Stimulated activated CD4-positive, alpha-beta T cell treated with anti-CD3 and anti-CD28 coated beads, Interleukin-12 subunit alpha, Interleukin-12 subunit beta, amount 100 ng/mL, for 24 hours (primary cell): Measurements from ENCODE around the gene EIF4A3.
"Not testable (repeated sequence)": the region's sequence is repeated elsewhere in the genome, so short reads cannot be mapped to it uniquely, and the experiment has no call there.

Experiments used
- DNase-seq, 2 experiments: peaks; one replicate each; pipeline ENCODE4 v3.0.0-alpha.2; 2020; ENCODE audit warnings: low read depth in 2 of 2

Gene EIF4A3

DNA sequence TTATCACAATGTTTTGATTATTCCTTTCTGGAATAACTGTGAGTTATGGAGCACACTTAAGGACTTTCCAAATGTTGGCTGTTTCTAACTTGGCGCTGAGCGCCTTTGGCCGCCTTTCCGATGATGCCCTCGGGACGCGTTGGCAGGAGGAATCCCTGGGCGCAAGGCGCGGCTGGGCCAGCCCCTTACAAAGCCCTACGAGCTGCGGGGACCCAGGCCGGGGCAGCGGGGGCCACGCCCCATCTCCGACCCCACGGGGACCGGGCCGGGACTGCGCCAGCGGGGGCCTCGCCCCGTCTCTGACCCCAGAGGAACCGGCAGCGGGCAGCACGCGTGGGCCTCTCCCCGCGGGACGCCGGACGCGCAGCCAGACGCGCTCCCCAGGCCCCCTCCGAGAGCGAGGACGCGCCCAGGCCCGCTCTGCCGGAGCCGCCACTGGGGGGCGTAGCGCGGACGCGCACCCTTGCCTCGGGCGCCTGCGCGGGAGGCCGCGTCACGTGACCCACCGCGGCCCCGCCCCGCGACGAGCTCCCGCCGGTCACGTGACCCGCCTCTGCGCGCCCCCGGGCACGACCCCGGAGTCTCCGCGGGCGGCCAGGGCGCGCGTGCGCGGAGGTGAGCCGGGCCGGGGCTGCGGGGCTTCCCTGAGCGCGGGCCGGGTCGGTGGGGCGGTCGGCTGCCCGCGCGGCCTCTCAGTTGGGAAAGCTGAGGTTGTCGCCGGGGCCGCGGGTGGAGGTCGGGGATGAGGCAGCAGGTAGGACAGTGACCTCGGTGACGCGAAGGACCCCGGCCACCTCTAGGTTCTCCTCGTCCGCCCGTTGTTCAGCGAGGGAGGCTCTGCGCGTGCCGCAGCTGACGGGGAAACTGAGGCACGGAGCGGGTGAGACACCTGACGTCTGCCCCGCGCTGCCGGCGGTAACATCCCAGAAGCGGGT is 45.6 kb downstream of the EIF4A3 start, which contains the start of gene GAA:
Gene GAA (plus strand): TSS at position 571 of the 935 bp plus-strand sequence. CDS start 3,006 bp downstream, outside the sequence.
- DNase-seq = peak; percentile 76

DNA sequence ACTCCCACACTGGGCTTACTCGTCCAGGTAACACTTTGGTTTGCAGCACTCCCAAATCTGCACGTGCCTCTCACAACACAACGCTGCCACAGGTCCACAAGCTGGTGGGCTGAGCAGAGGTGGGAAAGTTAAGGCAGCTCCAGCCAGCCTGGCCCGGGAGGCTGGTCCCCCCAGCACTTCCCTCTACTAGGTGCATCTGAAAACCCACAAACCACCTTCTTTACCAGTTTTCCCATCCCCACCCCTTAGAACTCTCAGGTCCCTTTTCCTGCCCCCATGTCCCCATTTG is 46.9 kb downstream of the EIF4A3 start:
- no peak for DNase-seq

DNA sequence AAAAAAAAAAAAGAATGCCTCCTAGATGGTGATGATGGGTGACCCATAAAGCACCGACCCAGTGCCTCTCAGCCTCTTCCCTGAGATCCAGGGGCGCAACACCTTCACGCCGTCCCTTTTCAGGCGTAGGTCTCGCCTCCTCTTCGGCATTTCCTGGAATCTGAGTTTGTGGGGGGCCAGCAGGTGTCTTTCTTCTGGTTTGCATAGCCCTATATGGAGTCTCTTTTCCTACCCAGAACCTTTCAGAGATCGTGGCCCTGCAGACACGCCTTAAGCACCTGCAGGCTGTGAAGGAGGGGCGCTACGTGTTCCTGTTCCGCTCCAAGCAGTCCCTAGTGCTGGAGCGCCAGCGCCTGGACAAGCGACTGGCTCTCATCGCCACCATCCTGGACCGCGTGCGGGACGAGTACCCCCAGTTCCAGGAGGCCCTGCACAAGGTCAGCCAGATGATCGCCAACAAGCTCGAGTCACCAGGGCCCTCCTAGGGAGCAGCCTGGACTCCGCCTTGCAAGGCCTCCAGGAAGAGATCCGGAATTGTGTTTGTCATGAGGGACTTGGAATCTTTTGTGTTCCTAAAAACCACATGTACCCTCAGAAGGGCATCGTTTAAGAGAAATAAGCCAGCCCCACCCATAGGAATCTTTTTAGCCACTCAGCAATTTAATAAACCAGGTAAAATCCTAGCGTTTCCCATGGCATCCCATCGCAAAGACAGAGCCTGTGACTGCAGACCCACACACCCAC is 47.5 kb downstream of the EIF4A3 start:
- no peak for DNase-seq

DNA sequence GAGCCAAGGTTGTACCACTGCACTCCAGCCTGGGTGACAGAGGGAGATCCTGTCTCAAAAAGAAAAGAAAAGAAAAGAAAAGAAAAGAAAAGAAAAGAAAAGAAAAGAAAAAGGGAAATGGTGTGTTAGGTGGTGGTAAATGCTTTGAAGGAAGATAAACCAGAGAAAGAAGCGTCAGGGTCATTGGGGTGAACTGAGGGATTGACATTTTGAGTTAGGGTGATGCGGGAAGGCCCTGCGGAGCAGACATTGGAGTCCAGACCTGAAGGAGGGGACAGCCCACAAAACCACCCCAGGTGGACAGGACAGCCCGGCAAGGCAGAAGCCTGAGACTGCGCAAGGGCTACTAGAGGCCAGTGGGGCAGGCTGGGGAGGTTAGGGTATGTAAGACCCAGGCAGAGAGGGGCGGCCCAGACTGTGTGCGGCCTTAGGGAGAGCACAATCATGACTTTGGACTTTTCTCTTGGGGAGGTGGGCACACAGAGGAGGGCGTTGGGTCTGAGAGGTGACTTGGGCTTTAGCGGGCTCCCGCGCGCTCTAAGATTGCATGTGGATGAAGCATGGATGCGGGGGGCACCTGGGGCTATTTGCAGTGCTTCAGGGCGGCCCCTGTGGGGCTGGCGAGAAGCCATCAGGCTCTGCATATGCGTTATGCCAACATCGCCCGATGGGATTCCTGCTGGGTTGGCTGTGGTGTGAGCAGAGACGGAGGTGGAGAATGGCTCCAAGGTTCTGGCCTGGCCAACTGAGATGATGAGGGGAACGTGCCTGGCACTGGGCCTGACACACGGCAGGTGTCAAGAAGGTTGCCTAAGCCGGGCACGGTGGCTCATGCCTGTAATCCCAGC is 48.9 kb downstream of the EIF4A3 start:
- no peak for DNase-seq

DNA sequence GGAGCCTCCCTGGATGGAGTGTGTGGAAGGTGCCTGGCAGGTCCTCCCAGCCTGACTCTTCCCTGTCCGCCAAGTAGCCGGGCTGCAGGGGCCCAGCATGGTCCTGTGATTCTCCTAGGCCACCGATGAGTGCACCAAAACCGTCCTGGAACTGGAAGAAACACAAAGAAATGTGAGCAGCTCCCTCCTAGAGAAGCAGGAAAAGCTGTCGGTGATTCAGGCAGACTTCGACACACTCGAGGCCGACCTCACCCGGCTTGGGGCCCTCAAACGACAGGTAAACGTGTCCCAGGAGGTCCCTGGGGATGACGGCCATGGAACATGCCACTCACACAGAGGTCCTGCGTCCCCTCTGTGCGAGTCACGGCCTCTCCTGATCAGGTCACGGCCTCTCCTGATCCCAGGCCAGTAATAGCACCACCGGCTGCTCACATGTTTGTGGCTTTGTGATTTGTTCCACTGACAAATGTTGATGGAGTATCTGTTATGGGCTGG is 49.8 kb downstream of the EIF4A3 start:
- DNase-seq = no peak

DNA sequence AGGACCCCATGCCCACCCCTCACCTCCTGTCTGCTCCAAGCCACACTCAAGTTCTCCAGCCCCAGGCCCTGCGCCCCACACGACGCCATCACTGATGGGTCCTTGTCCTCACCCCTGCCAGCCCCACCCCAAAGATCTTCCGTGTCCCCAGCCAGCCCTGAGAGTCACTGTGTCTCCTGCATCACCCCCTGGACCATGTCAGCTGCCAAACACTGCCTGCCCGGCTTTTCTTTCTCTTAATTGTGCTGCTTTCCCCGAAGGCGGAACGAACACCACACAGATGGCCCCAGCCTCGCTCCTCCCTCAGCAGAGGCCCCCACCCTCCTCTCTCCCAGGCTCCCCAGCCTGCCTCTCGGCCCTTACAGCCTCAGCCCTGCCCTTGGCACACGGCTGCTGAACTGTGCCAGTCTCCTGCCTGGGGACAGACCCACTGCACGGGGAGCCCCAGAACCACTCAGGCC is 50.3 kb downstream of the EIF4A3 start:
- DNase-seq = no peak

DNA sequence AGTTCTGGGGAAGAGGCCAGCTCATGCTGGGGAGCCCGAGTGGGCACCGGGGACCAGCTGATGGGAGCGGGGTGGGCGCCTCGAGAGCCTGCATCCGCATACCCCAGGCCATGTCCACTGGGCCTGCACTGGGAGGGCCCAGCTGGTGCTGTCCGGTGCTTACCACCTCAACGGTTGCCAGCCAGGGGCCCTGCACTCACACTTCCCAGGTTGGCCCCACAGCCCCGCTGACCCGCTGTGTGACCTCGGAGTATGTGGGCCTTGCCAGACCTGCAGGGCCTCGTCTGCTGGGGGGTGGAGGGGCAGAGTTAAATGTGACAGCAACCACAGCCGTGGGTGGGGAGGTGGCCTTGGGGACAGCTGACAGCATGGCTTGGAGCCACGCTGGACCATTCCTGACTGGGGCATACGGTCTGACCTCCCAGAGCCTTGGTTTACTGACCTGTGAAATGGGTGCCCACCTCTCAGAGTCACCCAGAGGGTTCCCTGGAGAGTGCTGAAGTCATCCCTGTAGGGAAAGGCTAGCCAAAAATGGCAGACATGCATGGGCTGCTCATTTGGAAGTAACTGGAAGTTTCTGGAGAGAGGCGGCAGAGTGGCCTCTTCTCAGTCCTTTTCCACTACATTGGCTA is 51.0 kb downstream of the EIF4A3 start:
- DNase-seq = no peak

DNA sequence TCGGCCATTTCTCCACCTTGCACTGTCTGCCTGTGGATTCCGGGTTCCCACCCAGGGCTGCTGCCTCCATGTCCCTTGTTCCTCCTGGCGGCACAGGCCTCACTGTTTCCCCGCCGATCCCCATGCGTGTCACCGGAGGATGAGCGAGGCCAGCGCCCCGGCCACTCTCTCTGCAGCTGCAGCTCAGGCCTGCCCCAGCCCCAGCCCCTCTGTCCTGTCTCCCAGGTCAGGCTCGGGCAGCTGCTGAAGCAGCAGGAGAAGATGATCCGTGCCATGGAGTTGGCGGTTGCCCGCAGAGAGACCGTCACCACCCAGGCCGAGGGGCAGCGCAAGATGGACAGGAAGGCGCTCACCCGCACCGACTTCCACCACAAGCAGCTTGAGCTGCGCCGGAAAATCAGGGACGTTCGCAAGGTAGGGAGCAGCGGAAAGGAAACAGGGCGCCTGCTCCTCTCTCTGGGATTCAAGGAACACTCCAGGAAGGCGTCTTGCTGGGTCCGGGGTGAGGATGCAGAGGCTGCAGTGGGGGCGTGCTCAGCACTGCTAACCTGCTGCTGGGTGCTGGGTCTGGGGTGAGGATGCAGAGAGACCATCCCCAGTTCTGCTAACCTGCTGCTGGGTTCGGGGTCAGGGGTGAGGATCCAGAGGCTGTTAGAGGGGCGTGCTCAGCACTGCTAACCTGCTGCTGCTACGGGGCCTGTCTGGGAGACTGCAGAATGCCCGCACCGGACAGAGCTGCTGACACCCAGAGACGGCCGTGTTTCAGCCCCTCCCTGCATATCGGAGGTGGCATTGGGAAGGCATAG is 51.7 kb downstream of the EIF4A3 start:
- DNase-seq = no peak

DNA sequence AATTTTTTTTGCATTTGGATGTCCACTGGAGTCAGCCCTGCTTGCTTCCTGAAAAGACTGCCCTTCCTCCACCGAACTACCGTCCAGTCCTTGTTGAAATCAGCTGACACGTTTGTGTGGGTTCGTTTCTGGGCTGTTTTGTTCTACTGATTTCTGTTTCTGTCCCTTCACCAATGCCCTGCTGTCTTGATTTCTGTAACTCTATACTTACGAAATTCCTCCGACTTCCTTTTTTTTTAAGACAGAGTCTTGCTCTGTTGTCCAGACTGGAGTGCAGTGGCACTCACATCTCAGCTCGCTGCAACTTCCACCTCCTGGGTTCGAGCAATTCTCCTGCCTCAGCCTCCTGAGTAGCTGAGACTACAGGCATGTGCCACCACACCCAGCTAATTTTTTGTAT is 54.0 kb downstream of the EIF4A3 start:
- DNase-seq = no peak

DNA sequence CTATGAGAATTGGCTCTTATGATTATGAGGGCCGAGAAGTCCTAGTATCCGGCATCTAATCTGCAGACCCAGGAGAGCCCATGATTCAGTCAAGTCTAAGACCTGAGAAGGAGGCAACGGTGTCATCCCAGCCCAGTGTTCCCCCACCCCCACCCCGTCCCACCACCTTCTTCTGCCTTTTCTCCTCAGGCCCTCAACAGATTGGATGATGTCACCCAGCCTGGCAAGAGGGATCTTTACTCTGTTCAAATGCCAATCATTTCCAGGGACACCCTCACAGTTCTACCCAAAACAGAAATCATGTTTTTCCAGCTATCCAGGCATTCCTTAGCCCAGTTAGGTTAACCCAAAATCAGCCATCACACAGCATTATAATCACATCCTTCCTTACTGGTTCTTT is 55.6 kb downstream of the EIF4A3 start:
- no peak for DNase-seq

DNA sequence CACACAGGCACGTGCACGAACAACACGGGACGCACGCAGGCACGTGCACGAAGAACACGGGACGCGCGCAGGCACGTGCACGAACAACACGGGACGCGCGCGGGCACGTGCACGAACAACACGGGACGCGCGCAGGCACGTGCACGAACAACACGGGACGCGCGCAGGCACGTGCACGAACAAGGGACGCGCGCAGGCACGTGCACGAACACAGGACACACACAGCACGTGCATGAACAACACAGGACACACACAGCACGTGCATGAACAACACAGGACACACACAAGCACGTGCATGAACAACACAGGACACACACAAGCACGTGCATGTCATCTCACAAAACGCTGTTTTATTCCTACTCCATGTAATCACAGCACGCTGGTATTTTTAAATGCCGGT is 56.8 kb downstream of the EIF4A3 start:
- DNase-seq = not testable (repeated sequence)

DNA sequence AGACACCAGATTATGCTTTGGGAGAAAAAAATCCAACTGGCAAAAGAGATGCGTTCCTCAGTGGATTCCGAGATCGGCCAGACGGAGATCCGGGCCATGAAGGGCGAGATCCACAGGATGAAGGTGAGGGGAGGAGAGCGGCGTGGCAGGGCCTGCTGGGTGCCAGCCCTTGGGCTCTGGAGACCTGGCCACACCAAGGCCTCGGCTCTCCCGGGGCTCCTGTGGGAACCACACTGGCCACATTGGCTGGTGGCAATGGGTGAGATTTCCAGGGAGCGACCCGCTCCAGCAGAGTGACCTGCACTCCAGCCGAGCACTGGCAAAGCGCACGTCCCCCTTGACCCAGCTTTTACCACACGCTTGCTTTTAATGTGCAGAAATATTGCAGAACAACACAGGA is 57.2 kb downstream of the EIF4A3 start:
- no peak for DNase-seq

DNA sequence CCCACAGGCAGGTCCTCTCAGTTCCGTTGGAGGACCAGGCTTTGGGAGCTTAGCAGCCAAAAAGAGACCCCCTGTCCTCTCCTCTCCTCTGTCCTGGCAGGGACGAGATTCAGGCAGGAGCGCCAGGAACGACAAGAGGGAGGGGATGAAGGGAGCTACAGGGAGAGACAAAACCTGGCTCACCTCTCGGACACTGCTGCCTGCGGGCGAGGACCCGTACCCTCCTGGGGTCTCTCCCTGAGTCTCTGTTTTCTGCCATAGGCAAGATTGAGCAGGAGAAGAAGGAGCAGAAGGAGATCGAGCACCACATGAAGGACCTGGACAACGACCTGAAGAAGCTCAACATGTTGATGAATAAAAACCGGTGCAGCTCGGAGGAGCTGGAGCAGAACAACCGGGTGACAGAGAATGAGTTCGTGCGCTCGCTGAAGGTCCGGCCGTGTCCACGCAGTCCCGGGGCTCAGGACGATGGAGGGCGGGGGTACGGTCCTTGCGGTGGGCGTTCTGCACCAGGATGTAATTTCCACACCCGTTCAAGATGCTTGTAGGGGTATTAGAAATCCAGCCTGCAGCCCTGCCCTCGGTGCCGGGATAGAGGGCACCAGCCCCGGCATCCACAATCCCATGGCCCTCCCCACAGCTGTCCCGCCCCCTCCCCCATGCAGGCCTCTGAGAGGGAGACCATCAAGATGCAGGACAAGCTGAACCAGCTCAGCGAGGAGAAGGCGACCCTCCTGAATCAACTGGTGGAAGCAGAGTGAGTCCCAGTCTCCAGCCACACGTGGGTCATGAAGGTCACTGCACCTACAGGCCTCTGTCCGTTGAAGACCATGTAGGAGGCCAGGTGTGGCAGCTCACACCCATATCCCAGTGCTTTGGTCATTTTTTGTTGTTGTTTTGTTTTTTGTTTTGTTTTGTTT is 59.3 kb downstream of the EIF4A3 start:
- no peak for DNase-seq

DNA sequence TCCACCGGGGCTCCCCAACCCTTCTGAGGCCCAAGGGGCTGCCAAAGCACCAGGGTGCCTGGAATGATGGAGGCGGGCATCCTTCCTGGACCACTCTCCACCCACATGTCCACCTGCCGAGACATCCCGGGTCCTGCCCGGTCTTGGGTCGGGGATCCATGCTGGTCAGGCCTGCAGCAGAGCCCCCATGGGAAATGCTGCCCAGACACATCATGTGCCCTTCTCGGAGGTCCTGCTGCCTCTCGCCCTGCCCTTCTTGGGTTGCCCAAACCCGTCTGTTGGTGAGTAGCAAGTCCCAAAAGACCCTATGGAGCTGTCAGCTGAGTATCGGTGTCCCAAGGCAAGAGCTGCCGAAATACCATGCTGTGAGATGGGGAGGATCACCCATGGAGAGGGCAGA is 60.3 kb downstream of the EIF4A3 start:
- DNase-seq = no peak

DNA sequence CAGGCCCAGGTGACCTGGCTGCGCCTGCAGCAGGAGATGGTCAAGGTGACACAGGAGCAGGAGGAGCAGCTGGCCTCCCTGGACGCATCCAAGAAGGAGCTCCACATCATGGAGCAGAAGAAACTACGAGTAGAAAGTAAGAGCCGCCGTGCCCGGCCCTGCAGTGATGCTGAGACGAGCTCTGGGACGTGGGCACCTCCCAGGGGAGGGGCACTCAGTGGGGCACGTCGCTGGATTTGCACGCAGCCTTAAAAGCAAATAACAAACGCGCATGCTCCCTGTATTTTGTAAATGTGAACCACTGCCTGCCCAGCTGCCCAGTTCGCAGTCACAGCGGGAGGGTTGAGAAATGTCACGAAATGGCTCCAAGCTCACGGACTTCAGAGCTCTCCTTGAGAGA is 60.8 kb downstream of the EIF4A3 start:
- no peak for DNase-seq

DNA sequence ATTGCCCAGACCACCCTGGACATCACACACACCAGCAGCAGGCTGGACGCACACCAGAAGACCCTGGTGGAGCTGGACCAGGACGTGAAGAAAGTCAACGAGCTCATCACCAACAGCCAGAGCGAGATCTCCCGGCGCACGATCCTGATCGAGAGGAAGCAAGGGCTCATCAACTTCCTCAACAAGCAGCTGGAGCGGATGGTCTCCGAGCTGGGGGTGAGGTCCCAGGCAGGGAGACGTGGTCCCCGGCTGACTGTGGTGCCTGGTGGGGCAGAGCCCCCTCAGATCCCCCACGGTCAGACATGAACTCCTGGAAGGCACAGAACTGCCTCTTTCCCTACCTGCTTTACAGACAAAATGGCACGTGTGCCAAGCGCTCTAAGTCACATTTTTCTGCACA is 62.2 kb downstream of the EIF4A3 start:
- no peak for DNase-seq
